ENCODE data around the gene ZIC2.
"Not testable (repeated sequence)": the region's sequence is repeated elsewhere in the genome, so short reads cannot be mapped to it uniquely, and the experiment has no call there.

Gene ZIC2

DNA sequence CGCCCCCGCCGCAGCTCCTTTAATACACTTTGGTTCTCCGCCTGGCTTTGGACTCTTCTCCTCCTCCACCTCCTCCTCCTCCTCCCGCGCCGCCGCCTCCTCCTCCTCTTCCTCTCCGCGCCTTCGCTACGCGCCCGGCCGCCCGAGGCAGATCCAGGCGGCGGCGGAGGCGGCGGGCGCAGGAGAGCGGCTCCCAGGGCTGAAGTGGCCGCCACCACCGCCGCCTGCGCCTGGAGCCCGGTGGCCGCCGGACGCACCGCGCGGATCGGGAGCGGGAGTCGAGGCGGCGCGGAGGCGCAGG, at the start of gene ZIC2:
TSS of gene ZIC2 (plus strand) at position 50 of the 301 bp plus-strand sequence. CDS start 281 bp downstream, outside the sequence.
- no peak for DNase-seq (ENCODE audit: extremely low read depth in 1 of 2, low read depth in 1 of 2)

- no peak for DNase-seq (ENCODE audit: extremely low read depth in 1 of 2, low read depth in 1 of 2)
These were observed 48.7 kb upstream of the ZIC2 start for GRCh38 chr13:99932912-99933311.

- no peak for DNase-seq (ENCODE audit: extremely low read depth in 1 of 2, low read depth in 1 of 2)
These were observed 45.8 kb upstream of the ZIC2 start for GRCh38 chr13:99935772-99936171.

- no peak for DNase-seq (ENCODE audit: extremely low read depth in 1 of 2, low read depth in 1 of 2)
These were observed 42.9 kb upstream of the ZIC2 start for GRCh38 chr13:99938635-99939034.

DNA sequence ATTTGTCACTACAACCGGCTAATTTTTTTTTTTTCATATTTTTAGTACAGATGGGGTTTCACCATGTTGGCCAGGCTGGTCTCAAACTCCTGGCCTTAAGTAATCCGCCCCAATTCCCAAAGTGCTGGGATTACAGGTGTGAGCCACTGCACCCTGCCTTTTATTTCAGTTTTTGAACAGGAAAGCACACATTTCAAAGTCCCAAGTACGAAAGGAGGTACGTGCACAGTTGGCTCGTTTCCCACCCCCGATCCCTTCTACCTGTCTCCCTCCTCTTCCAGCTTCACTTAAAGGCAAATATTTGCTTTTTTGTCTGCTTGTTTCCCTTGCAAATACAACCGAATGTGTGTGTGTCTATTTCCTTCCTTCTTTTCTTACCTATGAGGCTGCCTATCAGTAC, 40.5 kb upstream of the ZIC2 start:
- no peak for DNase-seq (ENCODE audit: extremely low read depth in 1 of 2, low read depth in 1 of 2)

- DNase-seq (ENCODE audit: extremely low read depth in 1 of 2, low read depth in 1 of 2): no peak
These were observed 39.7 kb upstream of the ZIC2 start for GRCh38 chr13:99941911-99942310.

GRCh38 chr13:99944102-99944501, 37.5 kb upstream of the ZIC2 start:
- DNase-seq (ENCODE audit: extremely low read depth in 1 of 2, low read depth in 1 of 2): no peak

- DNase-seq (ENCODE audit: extremely low read depth in 1 of 2, low read depth in 1 of 2): no peak
These were observed 37.0 kb upstream of the ZIC2 start for GRCh38 chr13:99944606-99945005.

DNA sequence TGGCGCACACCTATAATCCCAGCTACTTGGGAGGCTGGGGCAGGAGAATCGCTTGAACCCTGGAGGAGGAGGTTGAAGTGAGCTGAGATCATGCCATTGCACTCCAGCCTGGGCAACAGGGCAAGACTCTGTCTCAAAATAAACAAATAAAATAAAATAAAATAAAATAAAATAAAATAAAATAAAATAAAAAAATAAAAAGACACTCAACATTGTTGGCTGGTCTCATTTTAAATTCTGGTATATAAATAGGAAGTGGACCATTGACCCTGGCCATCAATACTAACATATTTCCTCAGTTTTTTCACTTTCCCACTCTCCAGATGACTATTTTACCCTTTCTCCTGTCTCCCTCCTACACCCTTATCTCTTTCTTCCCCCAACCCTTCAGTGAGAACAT, 36.1 kb upstream of the ZIC2 start:
- DNase-seq (ENCODE audit: extremely low read depth in 1 of 2, low read depth in 1 of 2): not testable (repeated sequence)

GRCh38 chr13:99947666-99948065, 33.9 kb upstream of the ZIC2 start:
- no peak for DNase-seq (ENCODE audit: extremely low read depth in 1 of 2, low read depth in 1 of 2)

GRCh38 chr13:99948411-99948810, 33.2 kb upstream of the ZIC2 start:
- DNase-seq (ENCODE audit: extremely low read depth in 1 of 2, low read depth in 1 of 2): no peak

DNA sequence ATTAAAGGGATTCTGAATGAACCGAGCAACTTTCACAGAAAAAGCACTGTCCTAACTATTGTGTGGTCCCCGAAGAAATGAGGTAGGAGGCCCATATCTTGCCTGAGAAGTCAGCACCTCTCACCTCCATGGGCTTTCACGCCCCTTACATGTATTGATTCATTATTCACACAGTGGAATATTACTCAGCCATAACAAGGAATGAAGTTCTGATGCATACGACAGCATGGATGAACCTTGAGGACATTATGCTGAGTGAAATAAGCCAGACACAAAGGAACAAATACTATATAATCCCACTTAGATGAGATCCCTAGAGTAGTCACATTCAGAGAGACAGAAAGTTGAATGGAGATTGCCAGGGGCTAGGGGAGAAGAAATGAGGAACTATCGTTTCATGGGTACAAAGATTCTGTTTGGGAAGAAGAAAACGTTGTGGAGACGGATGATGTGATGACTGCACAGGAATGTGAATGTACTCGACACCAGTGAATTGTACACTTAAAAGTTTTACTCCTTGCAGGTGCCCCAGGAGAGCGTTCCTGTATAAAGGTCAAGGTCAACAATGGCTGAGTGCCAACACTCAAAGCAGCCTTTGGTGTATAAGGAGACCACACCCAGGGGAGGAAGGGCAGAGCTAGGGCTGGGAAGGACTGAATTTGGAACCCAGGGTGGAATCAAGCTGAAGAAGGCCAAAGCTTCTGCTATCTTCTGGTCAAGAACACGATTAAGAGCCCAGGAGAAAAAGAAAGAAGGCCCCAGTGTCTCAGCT, 32.5 kb upstream of the ZIC2 start:
- DNase-seq (ENCODE audit: extremely low read depth in 1 of 2, low read depth in 1 of 2): no peak

DNA sequence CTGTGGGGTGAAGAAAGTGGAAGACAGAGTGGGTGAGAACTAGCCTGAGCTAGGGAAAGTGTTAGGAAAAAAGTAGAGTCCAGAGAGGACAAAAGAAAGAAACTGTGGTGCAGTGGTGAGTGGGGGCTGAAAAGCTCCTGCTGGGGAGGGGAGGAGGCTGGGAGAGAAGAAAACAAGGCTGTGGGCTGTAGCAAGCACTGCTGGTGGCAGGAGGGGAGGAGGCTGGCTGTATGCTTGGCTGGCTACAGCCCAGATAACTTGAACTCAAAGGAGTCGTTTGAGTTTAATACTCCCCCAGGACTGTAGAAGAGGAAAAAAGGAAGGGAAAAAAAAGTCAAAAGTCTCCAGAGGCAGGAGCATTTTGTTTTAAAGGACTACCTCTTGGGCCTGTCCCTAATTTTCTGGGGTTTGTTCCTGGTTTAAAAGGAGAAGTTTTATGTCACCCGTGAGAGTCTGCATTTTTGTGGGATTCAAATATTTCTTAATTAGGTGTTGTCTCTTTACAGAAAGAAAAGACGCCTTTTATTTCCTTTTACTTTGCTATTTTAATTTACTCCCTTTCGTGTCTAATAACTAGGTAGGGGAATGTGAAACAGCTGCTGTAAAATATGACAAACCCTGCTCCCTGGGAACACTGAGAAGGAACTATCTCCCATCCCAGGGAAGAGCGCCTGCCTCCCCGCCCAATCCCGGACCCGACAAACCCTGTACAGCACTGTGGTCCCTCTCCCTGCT, 31.7 kb upstream of the ZIC2 start:
- no peak for DNase-seq (ENCODE audit: extremely low read depth in 1 of 2, low read depth in 1 of 2)

DNA sequence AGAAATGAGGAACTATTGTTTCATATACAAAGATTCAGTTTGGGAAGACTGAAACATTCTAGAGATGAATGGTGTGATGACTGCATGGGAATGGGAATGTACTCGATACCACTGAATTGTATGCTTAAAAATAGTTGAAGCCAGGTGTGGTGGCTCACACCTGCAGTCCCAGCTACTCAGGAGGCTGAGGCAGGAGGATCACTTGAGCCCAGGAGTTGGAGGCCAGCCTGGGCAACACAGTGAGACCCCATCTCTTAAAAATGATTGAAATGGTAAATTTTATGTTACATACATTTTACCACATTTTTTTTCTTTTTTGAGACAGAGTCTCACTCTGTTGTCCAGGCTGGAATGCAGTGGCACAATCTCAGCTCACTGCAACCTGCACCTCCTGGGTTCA, 29.9 kb upstream of the ZIC2 start:
- not testable (repeated sequence) for DNase-seq (ENCODE audit: extremely low read depth in 1 of 2, low read depth in 1 of 2)

DNA sequence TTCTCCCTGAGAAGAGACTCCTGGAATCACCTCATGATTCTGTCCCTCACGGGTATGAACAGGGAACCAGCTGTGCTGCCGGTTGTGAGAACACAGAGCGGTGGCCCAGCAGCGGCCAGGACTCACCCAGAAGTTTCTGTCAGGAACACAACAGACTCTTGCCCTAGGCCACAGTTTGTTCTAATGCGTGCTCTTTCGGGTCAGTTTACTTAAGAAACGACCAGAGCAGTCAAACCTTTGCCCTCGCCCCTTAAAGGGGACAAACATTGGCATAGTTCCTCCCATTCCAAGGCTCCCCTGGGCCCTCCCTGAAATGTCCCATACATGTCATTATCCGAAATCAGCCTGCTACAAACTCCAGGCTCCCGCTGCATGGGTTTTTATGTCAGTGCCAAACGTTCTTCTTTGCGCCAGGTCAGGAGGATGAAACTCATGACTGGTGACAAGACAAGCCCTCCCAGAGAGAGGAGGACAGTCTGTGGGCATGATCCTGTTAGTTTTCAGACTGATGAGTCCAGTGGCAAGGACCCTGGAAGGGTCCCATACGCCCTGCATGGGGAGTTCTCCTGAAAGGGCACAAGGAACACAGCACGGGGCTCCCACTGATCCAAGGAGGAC, 28.3 kb upstream of the ZIC2 start:
- DNase-seq (ENCODE audit: extremely low read depth in 1 of 2, low read depth in 1 of 2): no peak

DNA sequence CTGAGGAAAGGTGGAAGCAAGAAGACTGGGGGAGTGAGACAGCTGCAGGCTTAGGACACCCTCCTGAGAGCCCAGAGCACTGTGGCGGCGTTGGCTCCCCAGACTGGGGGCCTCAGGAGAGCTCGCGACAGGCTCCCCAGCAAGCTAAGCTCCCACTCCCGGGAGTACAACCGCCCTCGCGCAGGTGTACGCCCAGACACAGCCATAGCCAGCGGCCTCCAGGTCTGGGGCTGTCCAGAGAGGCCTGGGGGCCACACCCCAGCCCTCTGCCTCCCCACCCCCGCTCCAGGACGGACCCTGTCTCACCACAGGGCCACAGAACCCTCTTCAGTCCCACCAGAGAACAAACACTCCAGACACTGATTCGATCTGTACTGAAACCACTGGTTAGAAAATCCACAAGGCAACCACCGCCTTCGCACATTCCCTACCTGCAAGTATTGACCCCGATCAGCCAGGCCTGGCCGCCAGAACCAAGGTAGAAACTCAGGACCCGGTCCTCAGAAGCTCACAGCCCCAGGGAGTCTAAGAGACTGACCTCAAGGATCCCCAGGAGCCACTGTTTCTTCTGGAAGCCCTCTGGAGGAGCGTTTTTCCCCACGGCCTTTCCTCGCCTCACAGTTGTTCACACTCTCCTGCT, 26.4 kb upstream of the ZIC2 start:
- DNase-seq (ENCODE audit: extremely low read depth in 1 of 2, low read depth in 1 of 2): no peak

- no peak for DNase-seq (ENCODE audit: extremely low read depth in 1 of 2, low read depth in 1 of 2)
These were observed 25.7 kb upstream of the ZIC2 start for GRCh38 chr13:99955747-99956472.

- no peak for DNase-seq (ENCODE audit: extremely low read depth in 1 of 2, low read depth in 1 of 2)
These were observed 24.9 kb upstream of the ZIC2 start for GRCh38 chr13:99956473-99957349.

GRCh38 chr13:99958406-99959126, 23.0 kb upstream of the ZIC2 start:
- no peak for DNase-seq (ENCODE audit: extremely low read depth in 1 of 2, low read depth in 1 of 2)
